Femur (tissue), 1 donor: ENCODE data around the gene SBF2.

Experiments
- DNase-seq: peaks from one replicate; pipeline ENCODE4 v3.0.0-alpha.2; 2017

SBF2 gene

DNA sequence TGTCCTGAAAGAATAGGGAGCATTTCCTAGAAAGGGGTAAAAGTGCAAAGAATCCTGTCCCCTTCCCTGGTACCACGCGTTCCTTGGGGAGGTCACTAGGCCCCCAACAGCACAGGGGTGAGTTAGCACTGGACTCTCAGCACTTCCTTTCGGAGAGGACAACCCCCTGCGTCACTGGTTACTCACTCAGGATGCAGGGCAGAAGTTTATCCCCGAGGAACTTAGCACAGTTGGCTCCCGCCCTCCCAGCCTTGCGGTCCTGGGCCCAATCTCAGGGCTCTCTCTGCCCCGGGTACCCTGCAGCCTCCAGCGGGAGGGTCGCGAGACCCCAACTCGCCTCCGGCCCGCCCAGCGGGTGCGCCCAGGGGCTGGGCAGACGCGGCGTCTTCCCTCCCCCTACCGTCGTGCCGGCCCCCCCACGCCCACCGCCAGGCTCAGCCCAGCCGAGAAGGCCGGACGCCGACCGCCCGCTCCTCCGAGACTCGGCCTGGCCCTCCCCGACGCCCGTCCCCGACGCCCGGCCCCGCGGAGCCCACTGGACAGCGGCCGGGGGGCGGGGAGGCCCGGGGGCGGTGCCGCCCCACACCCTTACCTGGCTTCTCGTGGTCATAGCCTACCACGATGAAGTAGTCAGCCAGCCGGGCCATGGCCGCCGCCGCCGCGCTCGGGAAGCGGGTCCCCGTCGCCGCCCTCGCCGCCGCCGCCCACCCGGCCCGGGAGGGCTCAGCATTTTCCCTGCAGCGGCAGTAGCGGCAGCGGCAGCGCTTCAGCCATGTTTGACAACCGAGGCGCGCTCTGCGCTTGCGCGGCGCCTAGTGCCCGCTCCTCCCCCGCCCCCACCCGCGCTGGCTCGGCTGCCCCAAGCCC is at the start of gene SBF2:
Gene SBF2 (minus strand): TSS at position 797 of the 867 bp plus-strand sequence. CDS start 150 bp downstream, at position 647.
- peak; percentile 91 for DNase-seq

- peak; percentile 50 for DNase-seq
Measured at GRCh38 chr11:10338287-10338686, 44.3 kb upstream of the SBF2 start.

DNA sequence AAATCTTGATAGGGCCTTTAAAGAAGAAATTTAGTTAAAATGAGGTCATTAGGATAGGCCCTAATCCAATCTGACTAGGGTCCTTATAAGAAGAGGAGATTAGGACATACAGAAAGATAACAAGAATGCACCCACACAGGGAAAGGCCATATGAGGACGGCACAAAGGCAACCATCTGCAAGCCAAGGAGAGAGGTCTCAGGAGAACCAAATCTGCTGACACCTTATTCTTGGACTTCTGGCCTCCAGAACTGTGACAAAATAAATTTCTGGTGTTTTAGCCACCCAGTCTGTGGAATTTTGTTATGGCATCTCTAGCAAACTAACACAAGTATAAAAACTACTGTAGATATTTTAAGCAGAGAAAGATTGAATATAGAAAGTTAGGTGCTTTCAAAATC is 39.5 kb upstream of the SBF2 start:
- DNase-seq: no peak

GRCh38 chr11:10331548-10332289 is 37.7 kb upstream of the SBF2 start:
- no peak for DNase-seq

- no peak for DNase-seq
Measured at GRCh38 chr11:10329935-10330334, 35.9 kb upstream of the SBF2 start.

DNA sequence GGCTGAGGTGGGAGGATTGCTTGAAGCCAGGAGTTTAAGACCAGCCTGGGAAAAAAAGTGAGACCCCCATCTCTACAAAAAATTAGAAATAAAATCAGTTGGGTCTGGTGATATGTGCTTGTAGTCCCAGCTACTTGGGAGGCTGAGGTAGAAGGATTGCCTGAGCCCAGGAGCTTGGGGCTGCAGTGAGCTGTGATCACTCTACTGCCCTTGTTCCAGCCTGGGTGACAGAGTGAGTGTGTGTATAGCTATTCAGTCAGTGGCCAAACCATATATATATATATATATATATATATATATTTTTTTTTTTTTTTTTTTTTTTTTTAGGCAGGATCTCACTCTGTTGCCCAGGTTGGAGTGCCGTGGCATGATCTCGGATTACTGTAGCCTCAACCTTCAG is 35.3 kb upstream of the SBF2 start:
- no peak for DNase-seq

DNA sequence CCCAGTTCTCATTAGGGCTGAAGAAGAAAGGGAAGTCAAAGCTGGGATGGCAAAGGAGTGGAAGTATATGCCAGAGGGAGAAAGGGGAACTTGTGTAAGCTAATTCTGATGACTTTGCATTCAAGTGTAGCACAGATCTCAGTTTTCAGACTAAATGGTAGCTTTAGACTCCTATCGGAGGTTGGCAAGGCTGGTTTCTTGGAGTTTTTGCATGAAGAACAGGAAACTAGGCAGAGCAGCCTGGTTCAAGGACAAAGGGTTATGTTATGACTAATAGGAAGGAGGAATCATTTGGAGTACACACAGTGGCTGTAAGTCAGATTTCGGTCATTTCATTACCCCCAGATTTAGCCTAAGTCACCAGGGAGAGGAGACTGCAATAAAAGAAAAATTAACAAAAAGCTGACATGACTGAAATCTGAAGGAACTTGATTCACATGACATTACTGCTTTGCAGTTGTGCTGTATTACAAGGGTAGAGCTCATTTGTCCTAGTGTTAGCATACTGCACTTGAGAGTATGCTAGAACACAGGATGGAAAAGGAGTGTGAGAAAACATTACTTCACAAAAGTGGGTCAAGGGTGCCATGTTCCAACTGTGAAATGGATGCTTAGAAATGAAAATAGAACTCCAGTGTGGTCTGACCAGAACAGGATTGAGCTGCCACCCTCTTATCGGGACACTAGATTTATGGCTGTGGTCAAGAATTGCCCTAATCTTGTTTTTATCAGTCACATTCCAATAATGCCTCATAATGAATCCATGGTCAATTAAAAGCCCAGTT is 34.5 kb upstream of the SBF2 start:
- DNase-seq: no peak

- no peak for DNase-seq
Measured at GRCh38 chr11:10327254-10327653, 33.2 kb upstream of the SBF2 start.

- no peak for DNase-seq
Measured at GRCh38 chr11:10326012-10326964, 32.3 kb upstream of the SBF2 start.

DNA sequence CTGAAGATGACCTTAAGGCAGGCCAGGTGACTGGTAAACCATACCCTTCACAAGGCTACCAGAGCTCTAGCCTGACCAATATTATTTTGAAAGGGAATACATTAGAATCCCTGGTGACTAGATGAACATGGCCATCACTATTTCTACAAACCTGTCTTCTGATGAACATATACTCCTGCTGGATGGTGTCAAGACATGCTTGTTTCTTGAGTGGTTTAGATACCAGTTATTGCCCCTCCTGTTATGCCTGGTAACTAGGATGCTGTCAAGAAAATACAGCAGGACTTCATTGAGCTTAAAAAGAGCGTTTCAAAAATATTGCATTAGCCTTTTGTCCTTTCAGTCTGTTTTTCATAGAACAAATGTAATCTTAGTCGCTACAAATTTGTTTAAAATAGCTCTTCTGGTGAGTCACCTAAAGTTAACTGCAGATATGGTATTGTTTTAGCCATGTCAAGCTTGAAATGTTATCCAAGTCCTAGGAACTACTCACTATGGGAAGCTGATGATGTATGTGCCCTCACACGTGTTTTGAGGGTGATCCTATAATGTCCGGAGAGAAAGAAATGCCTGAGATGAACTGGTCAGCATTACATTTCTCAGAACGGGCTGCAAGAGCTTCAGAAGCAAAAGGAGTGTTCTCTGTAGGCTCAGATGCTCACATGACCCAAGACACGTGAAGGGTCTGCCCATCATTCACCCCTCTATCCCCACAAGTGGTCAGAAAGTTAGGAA is 31.4 kb upstream of the SBF2 start:
- no peak for DNase-seq

- no peak for DNase-seq
Measured at GRCh38 chr11:10324474-10324873, 30.5 kb upstream of the SBF2 start.

DNA sequence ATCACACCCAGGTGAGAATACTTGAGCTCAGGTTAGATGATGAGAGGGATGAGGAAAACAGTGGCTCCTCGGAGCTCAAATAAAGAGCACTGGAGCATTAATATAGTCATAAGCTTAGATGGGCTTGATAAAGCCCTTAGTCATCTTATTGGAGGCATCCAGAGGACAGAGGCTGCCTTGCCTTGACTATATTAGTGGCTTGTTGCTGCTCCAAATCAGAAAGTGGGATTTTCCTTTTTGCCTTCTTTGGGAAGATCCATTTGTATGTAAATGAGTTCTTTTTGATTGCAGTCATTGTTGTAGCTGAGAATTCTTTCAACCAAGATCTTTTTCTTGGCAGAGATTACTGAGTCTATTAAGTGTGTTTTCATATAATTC is 29.8 kb upstream of the SBF2 start:
- DNase-seq: no peak

DNA sequence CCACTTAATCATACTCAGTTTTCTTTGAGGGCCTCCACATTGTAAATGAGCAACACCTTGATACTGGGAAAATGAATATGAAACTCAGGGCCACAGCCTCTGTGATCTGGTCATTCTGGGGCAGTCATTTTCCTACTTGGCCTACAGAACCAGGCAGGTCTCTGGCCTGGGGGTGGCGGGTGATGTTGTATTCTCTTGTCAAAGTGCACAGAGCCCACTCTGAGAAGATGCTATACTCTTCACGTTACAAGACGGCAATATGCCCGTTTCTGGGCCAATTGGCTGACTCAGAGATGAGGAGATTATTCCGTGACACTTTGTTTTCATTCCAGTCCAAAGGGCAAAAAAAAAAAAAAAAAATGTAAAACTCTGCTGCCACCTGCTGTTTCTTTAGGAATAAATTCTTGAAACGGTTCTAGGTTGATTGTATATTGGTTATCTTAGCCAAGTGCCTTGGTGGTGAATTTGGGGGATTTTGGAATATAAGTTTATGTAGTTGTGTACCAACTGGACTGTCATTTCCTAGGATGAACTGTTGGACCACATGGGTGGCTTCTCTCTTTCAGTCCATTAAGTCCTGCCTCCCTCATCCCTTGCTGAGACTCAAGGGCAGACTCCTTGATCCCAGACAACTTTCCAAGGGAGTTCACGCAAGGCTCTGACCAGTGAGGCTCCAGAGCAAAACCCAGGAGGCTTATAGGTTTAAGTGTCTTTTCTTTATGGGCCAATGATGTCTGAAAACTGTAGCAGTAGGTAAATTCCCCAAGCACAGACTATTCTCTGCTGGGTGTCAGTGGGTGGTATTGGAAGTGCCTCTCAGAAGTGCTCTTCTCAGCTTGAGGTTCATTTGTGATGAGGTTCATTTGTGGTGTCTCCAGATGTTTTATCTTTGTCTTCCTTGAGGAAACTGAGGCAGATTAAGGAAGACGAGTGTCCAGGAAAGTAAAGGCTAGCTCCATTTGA is 29.1 kb upstream of the SBF2 start:
- peak; percentile 86 for DNase-seq

GRCh38 chr11:10322401-10322800 is 28.4 kb upstream of the SBF2 start:
- DNase-seq: peak; percentile 74

DNA sequence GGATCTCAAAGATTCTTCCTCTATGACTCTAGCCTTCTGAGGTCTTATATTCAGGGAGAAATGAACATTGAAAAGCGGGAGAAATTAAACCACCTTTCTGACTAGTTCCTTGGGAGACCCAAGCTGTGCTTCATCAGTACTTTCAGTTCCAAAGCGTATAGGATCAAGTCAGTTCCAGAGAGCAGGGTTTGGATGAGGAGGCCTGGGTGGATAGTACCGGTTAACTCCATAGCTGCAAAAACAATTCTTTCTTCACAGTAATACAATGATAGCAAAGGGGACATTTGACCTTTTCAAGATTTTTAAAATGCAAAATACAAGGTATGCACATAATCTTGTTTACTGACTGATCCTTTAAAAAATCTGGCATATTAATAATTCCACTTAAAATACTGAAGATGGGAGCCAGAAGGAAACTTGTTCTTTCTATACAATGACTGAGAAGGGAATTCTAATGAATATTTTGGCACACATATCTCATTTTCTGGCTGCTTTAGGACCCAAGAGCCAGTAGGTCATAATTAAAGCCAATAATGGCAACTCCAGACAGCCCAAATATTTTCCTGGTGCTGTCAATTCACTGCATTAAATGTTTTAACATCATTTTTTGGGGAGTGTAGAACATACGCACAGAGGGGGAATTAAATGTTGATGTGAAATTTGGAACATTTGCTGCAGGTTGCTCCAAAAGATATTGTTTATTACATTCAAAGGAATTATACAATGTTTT is 26.9 kb upstream of the SBF2 start:
- DNase-seq: no peak

GRCh38 chr11:10319702-10320558 is 25.9 kb upstream of the SBF2 start:
- DNase-seq: no peak

- no peak for DNase-seq
Measured at GRCh38 chr11:10318527-10318802, 24.4 kb upstream of the SBF2 start.

DNA sequence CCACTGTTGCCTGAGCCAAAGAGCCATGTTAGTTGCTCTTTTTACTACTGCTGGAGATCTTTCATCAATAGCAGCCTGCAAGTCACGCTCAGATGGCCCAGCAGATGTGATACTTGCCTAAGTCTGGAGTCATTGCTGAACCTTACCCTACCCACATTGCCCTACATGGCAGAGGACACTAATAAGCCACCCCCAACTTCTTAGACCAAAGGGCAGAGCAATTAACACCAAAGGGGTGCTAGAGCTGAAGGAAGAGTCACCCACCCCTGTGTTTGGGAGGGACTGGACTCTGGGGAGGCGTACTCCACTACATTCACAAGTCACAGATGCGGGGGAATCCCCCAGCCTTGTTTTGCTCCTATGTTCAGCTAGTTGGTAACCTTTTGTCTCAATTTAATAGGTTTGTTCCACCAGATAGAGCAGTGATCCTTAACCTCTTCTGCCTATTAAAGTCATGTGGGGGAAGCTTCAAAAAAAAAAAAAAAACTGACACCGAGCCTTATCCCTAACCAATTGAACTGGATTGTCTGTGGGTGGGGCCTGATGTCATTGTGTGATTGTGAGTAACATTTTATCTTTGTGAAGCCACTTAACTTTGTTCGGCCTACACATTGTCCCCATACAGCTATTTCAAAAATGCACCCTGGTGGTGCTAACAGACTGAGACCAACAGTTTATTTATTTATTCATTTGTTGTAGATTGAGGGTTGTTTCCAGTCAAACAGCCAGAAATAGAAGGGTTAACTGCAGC is 23.9 kb upstream of the SBF2 start:
- no peak for DNase-seq
